Coronary artery (tissue), 2 donors: Measurements from ENCODE around the gene CTRB2.

ENCODE experiments used
- DNase-seq: peaks from one replicate; pipeline ENCODE4 v3.0.0-alpha.2; 2017; ENCODE audit warnings: low spot score
- H3K27ac ChIP-seq, 2 donors: fragments of 200-600 bp; sonication (generic); one replicate each; pipeline ENCODE4 v1.5.1; 2016 to 2019
- H3K4me3 ChIP-seq: fragments of 200-600 bp; sonication (generic); 2 replicates; pipeline ENCODE4 v1.5.1; 2016; ENCODE audit warnings: mild to moderate bottlenecking, moderate library complexity
- CTCF ChIP-seq: fragments of 200-600 bp; sonication (generic); IDR thresholded peaks from one replicate; pipeline ENCODE4 v1.5.1; 2019; ENCODE audit warnings: antibody characterized with exemption

CTRB2 gene

GRCh38 chr16:75188832-75189477 lies 18.0 kb downstream of the CTRB2 start:
- DNase-seq: no peak
- TF ChIP-seq CTCF: no peak
- no peak overlapping the region for H3K4me3 ChIP-seq
- no peak overlapping the region for H3K27ac ChIP-seq

DNA sequence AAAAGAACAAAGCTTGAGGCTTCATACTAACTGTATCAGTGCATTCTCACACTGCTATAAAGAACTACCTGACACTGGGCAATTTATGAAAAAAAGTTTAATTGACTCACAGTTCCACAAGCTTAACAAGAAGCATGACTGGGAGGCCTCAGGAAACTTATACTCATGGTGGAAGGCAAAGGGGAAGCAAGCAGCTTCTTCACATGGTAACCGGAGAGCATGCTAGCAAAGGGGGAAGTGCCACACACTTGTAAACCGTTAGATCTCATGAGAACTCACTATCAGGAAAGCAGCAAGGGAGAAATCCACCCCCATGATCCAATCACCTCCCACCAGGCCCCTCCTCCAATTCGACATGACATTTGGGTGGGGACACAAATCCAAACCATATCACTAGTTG lies 25.3 kb downstream of the CTRB2 start:
- no peak overlapping the region for H3K27ac ChIP-seq
- H3K4me3 ChIP-seq: no peak overlapping the region
- no peak for TF ChIP-seq CTCF
- no peak for DNase-seq

- Histone ChIP-seq H3K27ac (no peak overlapping the region), H3K4me3 (no peak overlapping the region)
- no peak for TF ChIP-seq CTCF
- no peak for DNase-seq
Observed at GRCh38 chr16:75179208-75179607, 27.8 kb downstream of the CTRB2 start.

DNA sequence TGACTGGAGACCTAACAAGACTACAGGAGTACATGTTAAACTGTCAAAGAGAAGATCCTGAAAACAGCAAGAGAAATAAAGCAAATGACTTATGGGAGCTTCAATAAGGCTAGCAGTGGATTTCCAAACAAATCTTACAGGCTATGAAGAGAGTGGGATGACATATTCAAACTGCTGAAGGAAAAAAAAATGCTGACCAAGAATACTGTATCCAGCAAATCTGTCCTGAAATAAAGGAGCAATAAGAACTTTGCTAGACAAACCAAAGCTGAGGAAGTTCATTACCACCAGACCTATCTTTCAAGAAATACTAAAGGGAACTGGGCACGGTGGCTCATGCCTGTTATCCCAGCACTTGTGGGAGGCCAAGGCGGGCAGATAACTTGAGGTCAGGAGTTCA lies 30.0 kb downstream of the CTRB2 start:
- TF ChIP-seq CTCF: no peak
- no peak overlapping the region for H3K4me3 ChIP-seq
- H3K27ac ChIP-seq: no peak overlapping the region
- no peak for DNase-seq

GRCh38 chr16:75175074-75175473 lies 31.9 kb downstream of the CTRB2 start:
- DNase-seq: no peak
- Histone ChIP-seq H3K4me3 (no peak overlapping the region), H3K27ac (no peak overlapping the region)
- no peak for TF ChIP-seq CTCF

- TF ChIP-seq CTCF: no peak
- H3K27ac ChIP-seq: no peak overlapping the region
- no peak overlapping the region for H3K4me3 ChIP-seq
- no peak for DNase-seq
Observed at GRCh38 chr16:75172578-75172977, 34.4 kb downstream of the CTRB2 start.

DNA sequence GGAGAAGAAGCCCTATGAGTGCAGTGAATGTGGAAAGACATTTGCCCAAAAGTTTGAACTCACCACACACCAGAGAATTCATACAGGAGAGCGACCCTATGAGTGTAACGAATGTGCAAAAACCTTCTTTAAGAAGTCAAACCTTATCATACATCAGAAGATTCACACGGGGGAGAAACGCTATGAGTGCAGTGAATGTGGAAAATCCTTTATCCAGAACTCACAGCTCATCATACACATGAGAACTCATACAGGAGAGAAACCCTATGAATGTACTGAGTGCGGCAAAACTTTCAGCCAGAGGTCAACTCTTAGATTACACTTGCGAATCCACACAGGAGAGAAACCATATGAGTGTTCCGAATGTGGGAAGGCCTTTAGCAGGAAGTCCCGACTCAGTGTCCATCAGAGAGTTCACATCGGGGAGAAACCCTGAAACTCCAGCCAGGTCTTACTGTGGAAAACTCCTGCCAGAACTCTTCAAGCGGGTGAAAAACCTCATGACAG lies 37.0 kb downstream of the CTRB2 start:
- no peak for DNase-seq
- Histone ChIP-seq H3K4me3 (no peak overlapping the region), H3K27ac (no peak overlapping the region)
- TF ChIP-seq CTCF: no peak
